AG04450 (cell line): ENCODE data around the gene MTA1. TPM values are rescaled to one million over a fixed set of nuclear protein-coding genes. Genes with fewer than 3 reads are reported as not detected.

Experiments
- CTCF ChIA-PET: fragments of 300-600, 350-600 bp; formaldehyde crosslinking; extraction: SDS; loops from one replicate; lab custom pipeline; 2022; ENCODE audit warnings: antibody characterized with exemption, inconsistent platforms; lab: Charles Lee
- POLR2A ChIA-PET: fragments of 350-600 bp; formaldehyde crosslinking; extraction: SDS; loops from one replicate; lab custom pipeline; 2021; ENCODE audit warnings: antibody characterized with exemption, inconsistent platforms; lab: Yijun Ruan, JAX
- DNase-seq: peaks from one replicate; pipeline ENCODE4 v3.0.0-alpha.2; 2011; ENCODE audit warnings: low read depth, low spot score
- H3K27ac ChIP-seq: one replicate; pipeline ENCODE4 v1.5.1; 2012; ENCODE audit warnings: low read depth, low read length, control low read depth
- H3K27me3 ChIP-seq: one replicate; pipeline ENCODE4 v1.6.0; 2012; ENCODE audit warnings: low read length; ENCODE audit not compliant: control insufficient read depth, insufficient read depth
- H3K4me3 ChIP-seq: 2 replicates; pipeline ENCODE4 v1.5.1; 2011; ENCODE audit warnings: mild to moderate bottlenecking, low read depth, low read length, control low read depth
- H3K9me3 ChIP-seq: 2 replicates; pipeline ENCODE4 v1.5.1; 2012; ENCODE audit warnings: low read length; ENCODE audit not compliant: control insufficient read depth, insufficient read depth
- polyA plus RNA-seq: library from polyadenylated mRNA; depleted of rRNA; stranded (reverse); fragments of >200 nt; gene quantifications from 2 replicates; pipeline ENCODE4 v1.2.3, GENCODE V29; 2011
- TF ChIP-seq, protein P1 (sequence below): IDR thresholded peaks from 2 replicates; pipeline ENCODE4 v1.5.1; 2011; ENCODE audit warnings: low read depth, low read length, control low read depth, inconsistent platforms

The MTA1 gene
- polyA plus RNA-seq, 1 experiment: 36.0 TPM

DNA sequence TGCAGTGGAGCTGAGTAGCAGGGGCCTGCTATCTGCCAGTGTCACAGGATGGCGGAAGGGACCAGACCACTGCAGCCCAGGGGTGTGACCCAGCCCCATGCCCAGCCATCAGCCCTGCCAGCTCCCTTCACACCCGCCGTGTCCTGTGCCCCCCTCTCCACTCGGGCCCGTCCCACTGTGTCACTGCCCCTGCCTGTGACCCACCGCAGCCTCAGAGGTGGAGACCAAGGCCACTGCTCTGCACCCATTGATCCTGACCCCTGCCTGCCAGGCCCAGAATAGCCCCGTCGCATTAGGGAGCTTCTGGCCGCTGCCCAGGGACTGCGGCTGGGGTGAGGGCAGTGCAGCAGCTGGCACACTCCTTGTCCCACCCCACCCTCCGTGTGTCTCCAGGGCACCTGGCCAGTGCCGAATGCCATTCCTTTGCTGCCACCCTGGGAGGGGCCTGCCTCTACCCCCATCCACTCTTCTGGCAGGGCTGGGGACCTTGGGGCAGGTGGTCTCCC lies 52.9 kb downstream of the MTA1 start:
- TF ChIP-seq, protein P1, sequence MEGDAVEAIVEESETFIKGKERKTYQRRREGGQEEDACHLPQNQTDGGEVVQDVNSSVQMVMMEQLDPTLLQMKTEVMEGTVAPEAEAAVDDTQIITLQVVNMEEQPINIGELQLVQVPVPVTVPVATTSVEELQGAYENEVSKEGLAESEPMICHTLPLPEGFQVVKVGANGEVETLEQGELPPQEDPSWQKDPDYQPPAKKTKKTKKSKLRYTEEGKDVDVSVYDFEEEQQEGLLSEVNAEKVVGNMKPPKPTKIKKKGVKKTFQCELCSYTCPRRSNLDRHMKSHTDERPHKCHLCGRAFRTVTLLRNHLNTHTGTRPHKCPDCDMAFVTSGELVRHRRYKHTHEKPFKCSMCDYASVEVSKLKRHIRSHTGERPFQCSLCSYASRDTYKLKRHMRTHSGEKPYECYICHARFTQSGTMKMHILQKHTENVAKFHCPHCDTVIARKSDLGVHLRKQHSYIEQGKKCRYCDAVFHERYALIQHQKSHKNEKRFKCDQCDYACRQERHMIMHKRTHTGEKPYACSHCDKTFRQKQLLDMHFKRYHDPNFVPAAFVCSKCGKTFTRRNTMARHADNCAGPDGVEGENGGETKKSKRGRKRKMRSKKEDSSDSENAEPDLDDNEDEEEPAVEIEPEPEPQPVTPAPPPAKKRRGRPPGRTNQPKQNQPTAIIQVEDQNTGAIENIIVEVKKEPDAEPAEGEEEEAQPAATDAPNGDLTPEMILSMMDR: no peak
- Histone ChIP-seq H3K27me3 (no peaks in the 10 kb centered on the region), H3K9me3 (no peaks in the 10 kb centered on the region; the same call in 1 of the 2 replicates), H3K27ac (no peak overlapping the region), H3K4me3 (no peak overlapping the region)
- POLR2A ChIA-PET: interaction anchor here (1.6 kb wide), 1 partner anchor 8 kb away, joined by 5 read pairs; no protein-coding TSS in a partner anchor
- CTCF ChIA-PET: interaction anchor here (1.9 to 7.4 kb wide), 2 partner anchors 9 to 17 kb away, joined by 8 to 37 read pairs; no protein-coding TSS in a partner anchor
- no peak for DNase-seq

DNA sequence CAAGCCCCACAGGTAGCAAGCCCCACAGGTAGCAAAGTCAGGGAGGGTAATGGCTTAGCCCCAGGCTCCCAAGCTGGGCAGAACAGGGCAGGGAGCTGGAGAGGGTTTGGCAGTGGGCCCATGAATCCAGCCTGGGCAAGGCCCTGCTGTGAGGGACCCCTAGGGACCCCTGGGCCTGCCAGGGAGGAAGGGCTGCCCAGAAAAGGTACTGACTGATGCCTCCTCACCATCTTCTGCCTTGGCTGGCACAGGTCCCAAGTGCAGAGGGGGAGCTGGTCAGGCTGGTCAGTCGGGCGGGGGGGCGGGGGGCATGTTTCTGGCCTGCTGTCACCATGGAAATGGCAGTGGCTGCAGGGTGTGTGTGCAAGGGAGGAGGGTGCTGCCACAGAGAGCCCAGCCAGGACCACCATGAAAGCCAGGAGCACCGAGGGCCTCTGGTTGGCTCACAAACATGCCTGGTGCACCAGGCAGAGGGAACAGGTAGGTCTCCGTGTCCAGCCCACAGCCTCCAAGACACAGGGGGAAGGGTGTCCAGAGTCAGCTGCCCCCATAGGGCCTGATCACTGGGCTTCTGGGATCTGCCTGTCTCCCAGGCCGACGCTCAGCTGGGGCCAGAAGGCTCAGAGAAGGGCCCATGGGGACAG lies 53.5 kb downstream of the MTA1 start:
- POLR2A ChIA-PET: interaction anchor here (0.6 kb wide), 1 partner anchor 24 kb away, joined by 5 read pairs; no protein-coding TSS in a partner anchor
- CTCF ChIA-PET: interaction anchor here (7.4 kb wide), 1 partner anchor 8 kb away, joined by 37 read pairs; no protein-coding TSS in a partner anchor
- H3K27me3 ChIP-seq: no peaks in the 10 kb centered on the region
- H3K9me3 ChIP-seq: no peaks in the 10 kb centered on the region; the same call in 1 of the 2 replicates
- no peak overlapping the region for H3K27ac ChIP-seq
- no peak for DNase-seq
- TF ChIP-seq, protein P1: no peak
- H3K4me3 ChIP-seq: no peak overlapping the region

DNA sequence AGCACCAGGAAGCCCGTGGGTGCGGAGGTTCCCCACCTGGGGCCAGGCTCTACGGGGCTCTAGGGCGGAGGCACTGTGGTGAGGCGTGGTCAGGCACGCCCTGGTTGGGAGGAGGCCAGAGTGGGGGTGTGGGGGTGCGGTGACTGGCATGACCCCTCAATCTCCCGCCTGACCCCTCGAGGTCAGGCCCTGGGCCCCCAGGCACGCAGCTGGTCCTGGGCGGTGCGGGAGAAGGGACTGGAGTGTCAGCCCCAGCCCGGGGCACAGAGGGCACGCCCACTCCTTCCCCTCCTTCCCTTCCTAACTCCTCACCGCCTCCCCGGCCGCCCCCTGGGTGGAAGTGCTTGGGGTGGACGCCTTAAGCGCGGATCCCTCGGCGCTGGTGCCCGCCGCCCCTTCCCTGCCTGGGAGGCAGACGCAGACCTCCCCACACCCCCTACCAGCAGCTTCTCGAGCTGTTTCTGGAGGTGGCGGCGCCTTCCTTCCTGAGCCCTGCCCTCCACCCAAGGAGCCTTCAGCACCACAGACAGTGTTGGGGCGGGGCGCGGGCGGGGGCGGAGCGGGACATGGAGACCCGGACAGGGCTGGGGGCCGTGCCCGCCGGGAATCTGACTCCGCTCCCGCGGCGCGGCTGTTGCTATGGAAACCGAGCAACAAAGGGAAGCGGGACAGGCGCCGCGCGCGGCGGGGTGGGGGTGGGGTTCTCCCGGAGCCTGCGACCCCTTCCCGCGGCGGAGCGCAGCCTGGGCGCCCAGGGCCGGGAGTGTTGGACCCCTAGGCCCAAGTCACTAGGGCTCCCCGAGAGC lies 54.3 kb downstream of the MTA1 start:
- peak; percentile 61 for DNase-seq
- ChIA-PET CTCF (interaction anchor here (7.4 kb wide), 1 partner anchor 8 kb away, joined by 37 read pairs; no protein-coding TSS in a partner anchor), POLR2A (interaction anchor here (0.6 kb wide), 1 partner anchor 25 kb away, joined by 5 read pairs; no protein-coding TSS in a partner anchor)
- TF ChIP-seq, protein P1: no peak
- Histone ChIP-seq H3K27ac (no peak overlapping the region), H3K4me3 (peak overlapping the region; percentile 63), H3K9me3 (no peaks in the 10 kb centered on the region; the same call in 1 of the 2 replicates), H3K27me3 (no peaks in the 10 kb centered on the region)

DNA sequence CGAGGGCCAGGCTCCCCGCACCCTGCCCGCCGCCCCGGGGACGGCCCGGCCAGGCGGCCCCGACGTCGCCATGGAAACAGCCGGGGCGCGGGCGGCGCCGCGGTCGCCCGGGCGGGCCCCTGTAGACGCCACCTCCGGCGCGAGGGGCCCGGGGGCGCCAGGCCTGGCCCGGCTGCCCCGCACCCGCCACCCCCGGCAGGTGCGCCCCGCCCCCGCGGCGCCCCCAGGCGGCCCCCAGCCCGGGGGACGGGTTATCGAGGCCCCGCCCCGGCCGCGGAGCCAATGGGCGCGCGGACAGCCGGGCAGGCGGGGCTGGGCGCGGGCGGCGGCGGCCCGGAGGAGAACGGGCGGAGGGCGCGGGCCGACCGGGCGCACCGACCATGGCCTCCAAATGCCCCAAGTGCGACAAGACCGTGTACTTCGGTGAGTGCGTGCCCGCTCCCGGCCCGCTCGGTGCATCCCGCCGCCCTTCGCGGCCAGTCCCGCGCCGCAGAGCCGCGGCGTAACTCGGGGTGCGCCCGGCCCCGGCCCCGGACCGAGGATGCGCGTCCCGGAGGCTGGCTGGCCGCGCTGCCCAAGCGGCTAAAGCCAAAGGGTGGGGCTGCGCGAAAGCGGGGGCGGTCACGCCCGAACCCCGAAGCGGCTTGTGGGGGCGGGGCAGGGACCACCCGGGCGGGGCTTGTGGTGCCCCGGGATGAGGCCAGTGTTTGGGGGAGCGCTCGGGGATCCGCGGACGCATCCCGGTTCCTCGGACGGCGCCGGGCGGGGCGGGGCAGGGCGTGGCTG lies 55.0 kb downstream of the MTA1 start, which contains the start of gene CRIP2:
Gene CRIP2, plus strand, starts transcription at position 339 of the 786 bp plus-strand sequence. Its CDS starts 42 bp downstream, at position 381.
- H3K4me3 ChIP-seq: peak within 1 kb of the TSS; percentile 70
- no peak for DNase-seq
- POLR2A ChIA-PET: no interaction called here
- no peak within 1 kb of the TSS for H3K27ac ChIP-seq
- H3K27me3 ChIP-seq: no peaks in the 10 kb centered on the region
- TF ChIP-seq, protein P1: no peak
- no peaks in the 10 kb centered on the region; the same call in 1 of the 2 replicates for H3K9me3 ChIP-seq
- CTCF ChIA-PET: no interaction called here
